Hematopoietic multipotent progenitor cell treated with erythropoietin and hydrocortisone succinate and interleukin-3 and kit ligand, for 4 days (in vitro differentiated cells): ENCODE data around the gene GET4.

Experiments
- DNase-seq: peaks from one replicate; pipeline ENCODE4 v3.0.0-alpha.2; 2015

The GET4 gene

GRCh38 chr7:901388-902154 lies 25.2 kb downstream of the GET4 start:
- DNase-seq, result peak; percentile 95

- no peak for DNase-seq
These were observed 26.6 kb downstream of the GET4 start for GRCh38 chr7:902996-903395.

DNA sequence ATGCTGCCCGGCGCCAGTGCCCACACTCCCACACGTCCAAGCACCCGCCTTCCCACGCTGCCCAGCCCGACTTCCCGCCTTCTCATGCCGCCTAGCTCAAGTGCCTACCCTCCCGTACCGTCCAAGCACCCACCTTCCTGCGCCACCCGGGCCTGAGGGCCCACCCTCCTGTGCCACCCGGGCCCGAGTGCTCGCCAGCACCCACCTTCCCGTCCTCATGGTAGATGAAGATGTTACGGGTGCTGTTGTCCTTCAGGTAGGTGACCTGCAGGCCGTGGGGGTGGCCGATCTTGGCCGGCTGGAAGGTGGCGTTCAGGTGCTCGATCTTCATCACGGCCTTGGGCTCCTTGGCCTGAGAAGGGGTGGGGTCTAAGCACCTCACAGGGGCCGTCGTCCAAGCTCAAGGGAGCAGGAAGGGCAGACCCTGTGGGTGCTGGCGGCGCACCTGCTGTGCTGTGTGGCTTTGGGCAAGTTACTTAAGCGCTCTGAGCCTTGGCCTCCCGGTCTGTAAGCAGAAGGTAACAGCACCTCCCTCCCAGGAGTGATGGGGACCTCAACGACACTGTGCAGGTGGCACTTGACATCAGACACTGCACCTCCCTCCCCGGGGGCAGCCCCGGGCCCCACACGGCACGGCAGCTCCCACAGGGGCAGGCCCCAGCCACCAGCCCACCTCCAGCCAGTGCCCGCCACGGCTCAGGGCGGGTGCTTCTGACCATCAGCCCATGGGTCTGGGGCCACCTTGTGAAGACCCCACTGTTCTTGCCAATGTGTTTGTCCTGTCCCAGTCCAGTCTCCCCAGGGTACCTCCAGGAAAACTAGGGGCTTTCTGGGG lies 27.8 kb downstream of the GET4 start:
- DNase-seq, result no peak

- no peak for DNase-seq
These were observed 28.5 kb downstream of the GET4 start for GRCh38 chr7:904847-905246.

GRCh38 chr7:906776-907157 lies 30.4 kb downstream of the GET4 start:
- no peak for DNase-seq

- no peak for DNase-seq
These were observed 31.0 kb downstream of the GET4 start for GRCh38 chr7:907158-907980.

DNA sequence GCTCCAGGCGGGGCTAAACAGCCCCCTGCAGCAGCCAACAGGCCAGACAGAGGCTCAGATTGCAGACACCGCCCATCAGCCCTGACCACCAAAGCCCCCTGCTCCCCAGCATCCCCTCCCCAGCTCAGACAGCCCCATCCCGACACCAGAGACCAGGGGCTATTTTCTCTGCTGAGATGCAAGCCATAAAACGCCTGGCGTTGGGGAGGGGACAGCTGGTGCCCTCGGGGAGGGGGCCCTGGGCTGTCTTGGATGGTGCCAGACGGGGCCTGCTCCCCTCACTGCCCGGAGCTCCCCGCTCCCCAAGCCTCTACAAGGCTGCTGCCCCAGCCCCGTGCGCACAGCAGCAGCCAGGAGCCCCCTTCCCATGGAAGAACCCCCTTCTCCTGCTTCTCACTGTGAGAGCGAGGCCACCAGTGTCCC lies 31.8 kb downstream of the GET4 start:
- DNase-seq, result no peak

DNA sequence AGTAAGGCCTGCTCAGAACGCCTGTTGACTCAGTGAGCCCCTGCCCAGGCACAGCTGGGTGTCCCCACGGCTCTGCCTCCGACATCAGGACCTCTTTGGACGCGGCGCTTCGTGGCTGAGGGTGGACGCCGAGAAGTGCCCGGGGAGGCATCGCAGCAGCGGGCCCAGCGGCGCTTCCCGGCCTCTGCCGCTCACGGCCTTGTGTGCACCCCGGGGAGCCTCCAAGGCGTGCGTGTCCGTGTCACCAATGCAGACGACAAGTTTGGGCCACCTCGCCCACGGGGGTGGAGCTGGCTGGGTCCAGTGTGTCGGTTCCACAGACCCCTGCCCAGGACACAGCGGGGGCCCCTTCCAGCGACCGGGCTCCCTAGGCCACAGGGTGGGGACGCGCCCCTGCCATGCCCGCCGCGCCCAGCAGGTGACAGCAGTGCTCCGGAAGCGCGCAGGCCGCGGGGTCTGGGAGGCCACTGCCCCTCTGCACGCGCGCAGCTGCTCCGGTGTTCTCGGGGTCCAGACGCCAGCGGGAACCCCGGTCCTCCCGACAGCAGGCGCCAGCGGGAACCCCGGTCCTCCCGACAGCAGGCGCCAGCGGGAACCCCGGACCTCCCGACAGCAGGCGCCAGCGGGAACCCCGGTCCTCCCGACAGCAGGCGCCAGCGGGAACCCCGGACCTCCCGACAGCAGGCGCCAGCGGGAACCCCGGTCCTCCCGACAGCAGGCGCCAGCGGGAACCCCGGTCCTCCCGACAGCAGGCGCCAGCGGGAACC lies 32.4 kb downstream of the GET4 start:
- DNase-seq, result peak; percentile 85

DNA sequence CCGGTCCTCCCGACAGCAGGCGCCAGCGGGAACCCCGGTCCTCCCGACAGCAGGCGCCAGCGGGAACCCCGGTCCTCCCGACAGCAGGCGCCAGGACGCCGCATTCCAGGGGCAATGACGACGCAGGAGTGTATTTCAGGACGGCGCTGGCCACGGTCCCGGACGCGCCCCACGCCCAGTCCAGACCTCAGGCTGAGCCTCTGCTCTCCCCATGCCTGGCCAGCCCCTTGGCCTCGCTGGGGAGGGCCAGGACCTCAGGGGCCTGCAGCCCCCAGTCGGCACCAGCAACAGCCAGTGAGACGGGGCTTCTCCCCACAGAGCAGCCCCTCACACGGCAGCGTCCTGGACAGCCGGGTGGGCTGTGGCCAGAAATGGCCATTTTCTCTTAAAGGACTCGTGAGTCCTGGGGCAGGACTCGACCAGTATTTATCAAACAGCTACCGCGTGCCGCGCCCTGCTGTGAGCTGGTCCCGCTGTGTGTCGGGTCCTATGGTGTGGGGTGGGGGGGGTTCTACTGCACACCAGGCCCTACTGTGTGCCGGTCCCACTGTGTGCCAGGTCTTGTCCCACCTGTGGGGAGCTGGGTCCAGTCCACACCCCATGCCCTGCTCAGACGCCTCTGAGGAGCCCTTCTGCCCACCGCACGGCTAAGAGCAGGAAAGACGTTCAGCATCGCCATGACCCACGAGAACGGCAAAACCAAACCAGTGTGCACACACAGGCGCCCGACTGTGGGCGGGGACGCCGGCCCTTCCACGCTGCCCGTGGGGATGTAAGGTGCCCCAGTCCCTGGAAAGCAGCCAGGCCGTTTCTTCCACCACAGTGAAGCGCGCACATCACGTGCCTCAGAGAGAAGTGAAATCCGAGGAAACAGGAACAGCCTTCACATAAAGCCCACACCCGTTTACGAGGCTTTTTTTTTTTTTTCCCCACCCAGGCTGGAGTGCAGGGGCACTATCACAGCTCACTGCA lies 33.3 kb downstream of the GET4 start:
- DNase-seq, result peak; percentile 87

- DNase-seq, result no peak
These were observed 34.1 kb downstream of the GET4 start for GRCh38 chr7:910441-910861.

- no peak for DNase-seq
These were observed 34.6 kb downstream of the GET4 start for GRCh38 chr7:910931-911431.

GRCh38 chr7:911791-912480 lies 35.6 kb downstream of the GET4 start:
- no peak for DNase-seq

DNA sequence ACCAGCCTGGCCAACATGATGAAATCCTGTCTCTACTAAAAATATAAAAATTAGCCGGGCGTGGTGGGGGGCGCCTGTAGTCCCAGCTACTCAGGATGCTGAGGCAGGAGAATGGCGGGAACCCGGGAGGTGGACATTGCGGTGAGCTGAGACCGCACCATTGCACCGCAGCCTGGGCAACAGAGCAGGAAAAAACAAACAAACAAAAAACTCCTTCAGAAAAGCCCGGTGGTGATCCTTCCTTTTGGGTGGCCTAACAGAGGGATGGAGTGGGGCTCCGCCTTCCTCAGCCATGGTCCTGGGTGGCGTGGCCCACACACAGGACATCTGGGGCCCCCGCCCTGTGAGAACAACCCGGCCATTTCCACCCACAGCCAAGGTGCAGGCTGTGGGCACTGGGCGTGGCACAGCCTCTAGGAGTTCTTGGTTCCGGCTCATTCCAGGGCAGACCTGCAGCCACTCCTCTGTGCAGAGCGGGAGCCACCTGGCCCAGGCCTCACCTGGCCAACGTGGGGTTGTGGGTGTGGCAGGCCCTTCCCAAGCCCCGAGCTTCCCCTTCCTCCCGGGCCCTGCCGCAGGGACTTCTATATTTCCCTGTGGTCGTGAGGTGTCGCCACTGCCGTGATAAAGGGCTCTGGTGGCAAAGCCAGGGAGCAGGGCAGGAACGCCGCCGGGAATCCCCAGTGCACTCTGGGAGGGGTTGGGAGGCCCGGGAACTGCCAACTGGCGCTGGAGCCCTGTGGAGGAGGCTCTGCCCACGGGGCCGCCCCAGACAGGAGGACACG lies 37.6 kb downstream of the GET4 start:
- DNase-seq, result no peak

- DNase-seq, result no peak
These were observed 38.3 kb downstream of the GET4 start for GRCh38 chr7:914521-915194.

GRCh38 chr7:915291-916218 lies 39.2 kb downstream of the GET4 start:
- no peak for DNase-seq

DNA sequence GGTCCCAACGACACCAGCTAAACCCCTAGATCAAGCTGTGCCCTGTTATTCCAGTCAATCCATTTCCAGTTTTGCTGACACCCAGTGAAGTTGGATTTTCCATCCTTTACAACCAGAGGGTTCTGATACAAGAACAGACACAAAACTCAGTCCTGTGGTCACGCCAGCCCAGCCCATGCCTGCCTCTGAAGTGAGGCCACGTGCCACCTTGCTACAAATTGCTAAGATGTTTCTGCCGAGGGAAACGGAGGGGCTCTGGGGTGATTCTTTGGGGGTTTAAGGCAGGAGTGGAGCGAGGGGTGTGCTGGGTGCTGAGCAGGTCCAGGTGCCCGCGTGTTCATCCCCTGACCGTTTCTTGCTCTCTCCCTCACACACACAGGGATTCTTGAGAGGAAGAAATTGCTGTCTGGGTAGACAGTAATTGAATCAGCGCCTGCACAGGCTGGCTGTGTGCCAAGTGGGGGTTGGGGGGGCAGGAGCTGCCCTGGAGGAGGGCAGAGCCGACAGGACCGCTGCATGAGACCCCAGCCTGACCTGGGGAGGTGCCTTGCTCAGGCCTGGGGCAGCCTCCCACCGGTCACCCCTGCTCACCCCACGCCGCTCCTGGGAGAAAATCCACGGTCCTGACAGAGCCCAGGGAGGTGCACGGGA lies 40.1 kb downstream of the GET4 start:
- DNase-seq, result no peak
